Mesenchymal stem cell (in vitro differentiated cells and primary cell): Measurements from ENCODE around the gene NXPH4.

Source experiments
- DNase-seq: peaks from one replicate; pipeline ENCODE4 v3.0.0-alpha.2; 2013
- H2AFZ ChIP-seq: one replicate; pipeline ENCODE4 v1.6.1; 2013; ENCODE audit warnings: low read depth, mild to moderate bottlenecking, control low read depth, inconsistent platforms, low read length, moderate library complexity
- H2AK5ac ChIP-seq: 2 replicates; pipeline ENCODE4 v1.6.1; 2013; ENCODE audit warnings: low read length, moderate library complexity, mild to moderate bottlenecking, inconsistent platforms; ENCODE audit not compliant: severe bottlenecking
- H2BK120ac ChIP-seq: one replicate; pipeline ENCODE4 v1.6.1; 2013; ENCODE audit warnings: low read depth, mild to moderate bottlenecking, inconsistent platforms, low read length, moderate library complexity
- H2BK12ac ChIP-seq, 2 experiments: one replicate each; pipeline ENCODE4 v1.6.1; 2013; ENCODE audit warnings: inconsistent platforms in 2 of 2, low read length in 2 of 2, mild to moderate bottlenecking in 2 of 2, moderate library complexity in 2 of 2, control low read depth in 1 of 2
- H2BK15ac ChIP-seq: one replicate; pipeline ENCODE4 v1.6.1; 2013; ENCODE audit warnings: mild to moderate bottlenecking, low read depth, inconsistent platforms; ENCODE audit not compliant: poor library complexity, severe bottlenecking
- H2BK5ac ChIP-seq: 2 replicates; pipeline ENCODE4 v1.6.1; 2013; ENCODE audit warnings: low read depth, mild to moderate bottlenecking, low read length, control low read depth, inconsistent platforms; ENCODE audit not compliant: poor library complexity, severe bottlenecking
- H3K14ac ChIP-seq, 2 experiments: one replicate each; pipeline ENCODE4 v1.6.1; 2013; ENCODE audit warnings: inconsistent platforms in 2 of 2, low read length in 2 of 2, control low read depth in 1 of 2, mild to moderate bottlenecking in 1 of 2, moderate library complexity in 1 of 2
- H3K18ac ChIP-seq, 2 experiments: one replicate each; pipeline ENCODE4 v1.6.1; 2013; ENCODE audit warnings: inconsistent platforms in 2 of 2, low read length in 2 of 2, control low read depth in 1 of 2, low read depth in 1 of 2, mild to moderate bottlenecking in 1 of 2
- H3K23ac ChIP-seq, 2 experiments: one replicate each; pipeline ENCODE4 v1.6.1; 2013; ENCODE audit warnings: inconsistent platforms in 2 of 2, low read length in 2 of 2, mild to moderate bottlenecking in 2 of 2, moderate library complexity in 2 of 2, control low read depth in 1 of 2
- H3K27ac ChIP-seq: 2 replicates; pipeline ENCODE4 v1.5.1; 2013; ENCODE audit warnings: mild to moderate bottlenecking, moderate library complexity, low read length, control low read depth, inconsistent platforms; ENCODE audit not compliant: poor library complexity, severe bottlenecking
- H3K27me3 ChIP-seq, 2 experiments: 2 replicates each; pipeline versions ENCODE4 v1.6.1 to v1.7.0; 2013; ENCODE audit warnings: low read length in 2 of 2, mild to moderate bottlenecking in 2 of 2, moderate library complexity in 2 of 2, control low read depth in 1 of 2, inconsistent platforms in 1 of 2; ENCODE audit not compliant: control insufficient read depth in 1 of 2, insufficient read depth in 1 of 2
- H3K36me3 ChIP-seq, 2 experiments: 2 replicates each; pipeline versions ENCODE4 v1.6.1 to v1.7.0; 2013; ENCODE audit warnings: low read length in 2 of 2, control low read depth in 1 of 2, inconsistent platforms in 1 of 2, low read depth in 1 of 2, mild to moderate bottlenecking in 1 of 2; ENCODE audit not compliant: insufficient read depth in 2 of 2, control insufficient read depth in 1 of 2
- H3K4ac ChIP-seq, 2 experiments: one replicate each; pipeline ENCODE4 v1.6.1; 2013; ENCODE audit warnings: inconsistent platforms in 2 of 2, low read length in 2 of 2, mild to moderate bottlenecking in 2 of 2, moderate library complexity in 2 of 2, control low read depth in 1 of 2, low read depth in 1 of 2
- H3K4me1 ChIP-seq: 2 replicates; pipeline ENCODE4 v1.6.1; 2013; ENCODE audit warnings: low read depth, low read length, control low read depth; ENCODE audit not compliant: control insufficient read depth, insufficient read depth
- H3K4me2 ChIP-seq: 2 replicates; pipeline ENCODE4 v1.6.1; 2013; ENCODE audit warnings: low read length, mild to moderate bottlenecking, inconsistent platforms; ENCODE audit not compliant: poor library complexity, severe bottlenecking
- H3K4me3 ChIP-seq, 2 experiments: 2 replicates each; pipeline versions ENCODE4 v1.5.1 to v1.7.0; 2013; ENCODE audit warnings: low read length in 2 of 2, mild to moderate bottlenecking in 2 of 2, control low read depth in 1 of 2, low read depth in 1 of 2; ENCODE audit not compliant: insufficient read depth in 1 of 2
- H3K79me1 ChIP-seq: replicated peaks from 2 replicates; pipeline ENCODE4 v1.6.1; 2013; ENCODE audit warnings: mild to moderate bottlenecking, control low read depth, low read length, inconsistent platforms; ENCODE audit not compliant: poor library complexity, severe bottlenecking
- H3K9ac ChIP-seq: 2 replicates; pipeline ENCODE4 v1.7.0; 2013; ENCODE audit warnings: mild to moderate bottlenecking, low read length, moderate library complexity
- H3K9me3 ChIP-seq: 2 replicates; pipeline ENCODE4 v1.7.0; 2013; ENCODE audit warnings: mild to moderate bottlenecking, low read length; ENCODE audit not compliant: control insufficient read depth
- H4K8ac ChIP-seq: one replicate; pipeline ENCODE4 v1.6.1; 2013; ENCODE audit warnings: inconsistent platforms, mild to moderate bottlenecking, low read length, moderate library complexity
- H4K91ac ChIP-seq: one replicate; pipeline ENCODE4 v1.6.1; 2013; ENCODE audit warnings: mild to moderate bottlenecking, low read length, inconsistent platforms
- WGBS: methylation state at CpG from one replicate; pipeline ENCODE4 v1.1.7; 2013; ENCODE audit warnings: mixed read lengths; 5-methylcytosine and 5-hydroxymethylcytosine counted together

Gene NXPH4

GRCh38 chr12:57199191-57199590, 17.4 kb upstream of the NXPH4 start:
- H3K4me3 ChIP-seq = no peak overlapping the region
- no peak overlapping the region for H3K23ac ChIP-seq
- H2AFZ ChIP-seq = no peak overlapping the region
- H2BK5ac ChIP-seq = no peak overlapping the region
- no peaks in the 10 kb centered on the region for H3K9me3 ChIP-seq
- no peak overlapping the region for H4K8ac ChIP-seq
- no peak overlapping the region for H3K9ac ChIP-seq
- H3K18ac ChIP-seq = no peak overlapping the region
- H2BK12ac ChIP-seq = no peak overlapping the region
- H3K4me2 ChIP-seq = no peak overlapping the region
- DNase-seq = no peak
- no peak overlapping the region for H2BK15ac ChIP-seq
- H4K91ac ChIP-seq = no peak overlapping the region
- no peaks in the 10 kb centered on the region for H3K4me1 ChIP-seq
- no peak overlapping the region for H3K4ac ChIP-seq
- H3K14ac ChIP-seq = no peak overlapping the region
- H2BK120ac ChIP-seq = no peak overlapping the region
- peaks cover 99 to 100% of the 10 kb centered on the region in 2 experiments for H3K36me3 ChIP-seq
- no peaks in the 10 kb centered on the region for H3K27me3 ChIP-seq
- peaks cover 9% of the 10 kb centered on the region for H3K79me1 ChIP-seq
- no peak overlapping the region for H2AK5ac ChIP-seq
- no peak overlapping the region for H3K27ac ChIP-seq
- whole genome bisulfite sequencing = 95% methylated on average over 15 of the region's 15 CpGs

GRCh38 chr12:57200497-57200896, 16.1 kb upstream of the NXPH4 start:
- H3K4ac ChIP-seq = no peak overlapping the region
- H2BK12ac ChIP-seq = no peak overlapping the region
- H2AK5ac ChIP-seq = no peak overlapping the region
- no peak overlapping the region for H3K4me2 ChIP-seq
- no peak overlapping the region for H3K18ac ChIP-seq
- H3K4me3 ChIP-seq = no peak overlapping the region
- H3K14ac ChIP-seq = no peak overlapping the region
- no peak overlapping the region for H3K23ac ChIP-seq
- no peak overlapping the region for H3K27ac ChIP-seq
- no peak for DNase-seq
- H2BK5ac ChIP-seq = no peak overlapping the region
- no peak overlapping the region for H4K91ac ChIP-seq
- H3K4me1 ChIP-seq = no peaks in the 10 kb centered on the region
- no peak overlapping the region for H2BK15ac ChIP-seq
- H2BK120ac ChIP-seq = no peak overlapping the region
- H3K9ac ChIP-seq = no peak overlapping the region
- 97% methylated on average over 15 of the region's 15 CpGs for WGBS
- H3K36me3 ChIP-seq = peaks cover 99 to 100% of the 10 kb centered on the region in 2 experiments
- no peaks in the 10 kb centered on the region for H3K27me3 ChIP-seq
- H3K79me1 ChIP-seq = peaks cover 9% of the 10 kb centered on the region
- no peak overlapping the region for H4K8ac ChIP-seq
- no peak overlapping the region for H2AFZ ChIP-seq
- H3K9me3 ChIP-seq = no peaks in the 10 kb centered on the region

GRCh38 chr12:57201219-57201618, 15.4 kb upstream of the NXPH4 start:
- Histone ChIP-seq H2AFZ (no peak overlapping the region), H3K14ac (no peak overlapping the region), H3K18ac (no peak overlapping the region), H3K27me3 (no peaks in the 10 kb centered on the region), H3K27ac (no peak overlapping the region), H3K4me3 (no peak overlapping the region), H2BK120ac (no peak overlapping the region), H4K8ac (no peak overlapping the region), H3K4ac (no peak overlapping the region), H2BK12ac (no peak overlapping the region), H3K36me3 (peaks cover 99 to 100% of the 10 kb centered on the region in 2 experiments), H3K23ac (no peak overlapping the region), H2BK5ac (no peak overlapping the region), H3K79me1 (peaks cover 9% of the 10 kb centered on the region), H3K4me1 (no peaks in the 10 kb centered on the region), H2BK15ac (no peak overlapping the region), H4K91ac (no peak overlapping the region), H3K4me2 (no peak overlapping the region), H3K9ac (no peak overlapping the region), H3K9me3 (no peaks in the 10 kb centered on the region), H2AK5ac (no peak overlapping the region)
- WGBS = 97% methylated on average over 8 of the region's 8 CpGs
- DNase-seq = no peak

GRCh38 chr12:57201631-57202030, 15.0 kb upstream of the NXPH4 start:
- peaks cover 9% of the 10 kb centered on the region for H3K79me1 ChIP-seq

More at GRCh38 chr12:57201631-57202030, 15.0 kb upstream of the NXPH4 start:
- Histone ChIP-seq H2BK120ac (no peak overlapping the region), H4K8ac (no peak overlapping the region), H3K14ac (no peak overlapping the region), H3K18ac (no peak overlapping the region), H3K27ac (no peak overlapping the region), H3K36me3 (peaks cover 99 to 100% of the 10 kb centered on the region in 2 experiments), H3K4ac (no peak overlapping the region), H3K27me3 (no peaks in the 10 kb centered on the region), H3K4me3 (no peak overlapping the region), H2BK15ac (no peak overlapping the region), H2AK5ac (no peak overlapping the region), H2BK12ac (no peak overlapping the region), H3K9ac (no peak overlapping the region), H4K91ac (no peak overlapping the region), H2BK5ac (no peak overlapping the region), H3K4me2 (no peak overlapping the region), H3K9me3 (no peaks in the 10 kb centered on the region), H3K23ac (no peak overlapping the region), H3K4me1 (no peaks in the 10 kb centered on the region), H2AFZ (no peak overlapping the region)
- no peak for DNase-seq
- WGBS = 94% methylated on average over 12 of the region's 16 CpGs
